ENCODE measurements around the gene ZCWPW2.

ZCWPW2 gene

DNA sequence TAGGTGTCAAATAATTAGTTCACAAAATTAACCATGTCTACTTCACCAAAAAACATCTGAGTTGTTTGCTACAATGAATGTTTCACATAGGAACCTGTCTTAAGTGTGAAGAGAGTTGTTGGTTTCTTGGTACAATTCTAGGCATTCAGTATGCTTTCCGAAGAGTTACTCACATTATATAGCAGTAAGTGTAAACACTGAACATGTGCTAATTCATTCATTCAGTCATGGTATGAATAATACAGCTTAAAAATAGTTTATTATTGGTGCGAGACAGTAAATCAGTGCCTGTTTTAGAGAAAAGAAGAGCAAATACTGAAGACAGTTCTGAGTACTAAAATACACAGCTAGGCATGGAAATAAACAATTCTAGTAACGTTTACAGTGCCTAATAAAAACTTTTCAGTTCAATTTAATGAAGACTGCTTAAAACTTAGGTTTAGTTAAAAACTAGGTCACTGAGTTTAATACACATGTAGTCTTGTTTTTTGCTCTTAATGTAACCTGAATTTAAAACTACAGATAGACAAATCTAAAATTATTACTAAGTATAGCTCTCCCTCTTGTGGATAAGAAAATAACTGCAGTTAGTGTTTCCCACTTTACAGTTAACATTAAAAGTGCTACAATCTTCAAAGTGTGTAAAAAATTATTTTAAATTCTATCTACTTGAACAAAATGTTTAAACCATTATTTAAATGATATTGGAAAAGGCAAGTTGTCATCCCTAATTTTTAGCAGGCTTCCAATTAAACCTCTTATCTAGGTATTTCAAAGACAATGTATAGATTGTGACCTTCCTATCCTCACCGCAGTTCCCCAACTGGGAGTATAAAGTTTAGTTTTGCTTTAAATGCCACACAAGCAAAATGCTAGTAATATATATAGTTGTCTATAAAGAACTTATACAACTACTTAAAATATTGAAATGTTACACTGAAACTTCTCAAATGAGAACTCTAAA is 20.1 kb upstream of the ZCWPW2 start:
- H3K27ac ChIP-seq (ENCODE audit: low read length) = no peak overlapping the region
- H3K9me3 ChIP-seq (ENCODE audit: control insufficient read depth, low read depth, low read length) = no peaks in the 10 kb centered on the region
- no peak overlapping the region for H3K9ac ChIP-seq (ENCODE audit: low read length)
- no peaks in the 10 kb centered on the region for H3K4me1 ChIP-seq (ENCODE audit: control insufficient read depth, low read depth, low read length)
- no peaks in the 10 kb centered on the region for H3K27me3 ChIP-seq (ENCODE audit: control insufficient read depth, insufficient read depth, low read length)
- peaks cover 10% of the 10 kb centered on the region for H3K36me3 ChIP-seq (ENCODE audit: control insufficient read depth, low read depth, low read length)
- H3K4me3 ChIP-seq (ENCODE audit: low read length) = no peak overlapping the region

DNA sequence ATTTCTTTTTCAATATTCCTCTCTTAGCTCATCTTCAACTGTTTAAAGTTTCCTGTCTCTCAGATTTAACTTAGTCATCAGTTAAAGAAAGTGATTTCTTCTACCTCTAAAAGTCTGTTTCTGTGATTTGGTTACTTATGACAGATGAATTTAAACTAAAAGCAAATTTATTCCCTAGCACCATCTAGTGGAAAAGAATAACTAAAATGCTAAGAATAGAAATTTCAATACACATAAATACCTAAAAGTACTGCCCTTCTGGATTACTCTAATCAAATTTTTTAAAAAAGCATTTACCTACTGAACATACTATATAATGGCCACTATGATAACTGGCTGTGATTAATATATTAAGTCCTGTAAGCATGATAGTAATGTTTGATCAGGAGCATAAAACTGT is 14.0 kb upstream of the ZCWPW2 start:
- Histone ChIP-seq H3K36me3 (ENCODE audit: control insufficient read depth, low read depth, low read length) (peaks cover 6% of the 10 kb centered on the region), H3K27me3 (ENCODE audit: control insufficient read depth, insufficient read depth, low read length) (no peaks in the 10 kb centered on the region), H3K27ac (ENCODE audit: low read length) (no peak overlapping the region), H3K9ac (ENCODE audit: low read length) (no peak overlapping the region), H3K4me3 (ENCODE audit: low read length) (no peak overlapping the region), H3K4me1 (ENCODE audit: control insufficient read depth, low read depth, low read length) (no peaks in the 10 kb centered on the region), H3K9me3 (ENCODE audit: control insufficient read depth, low read depth, low read length) (no peaks in the 10 kb centered on the region)

DNA sequence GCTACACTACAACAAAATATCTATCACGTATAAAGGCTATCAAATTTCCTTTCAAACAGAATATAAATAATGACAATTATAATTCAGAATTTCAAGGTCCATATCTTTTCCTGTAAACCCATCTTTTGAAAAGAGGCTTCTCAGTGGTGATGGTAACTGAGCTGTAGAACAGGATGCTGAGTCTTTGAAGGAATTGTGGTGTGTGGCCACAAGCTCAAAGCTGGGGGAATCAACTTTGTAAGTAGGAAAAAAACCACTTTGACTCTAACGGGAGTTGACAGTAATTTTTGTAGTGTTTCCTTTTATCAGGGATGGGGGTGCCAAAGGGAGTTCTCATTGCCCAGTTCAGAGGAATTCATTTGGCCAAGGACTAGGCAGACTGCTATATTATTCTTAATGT is 13.3 kb upstream of the ZCWPW2 start:
- Histone ChIP-seq H3K9me3 (ENCODE audit: control insufficient read depth, low read depth, low read length) (no peaks in the 10 kb centered on the region), H3K27me3 (ENCODE audit: control insufficient read depth, insufficient read depth, low read length) (no peaks in the 10 kb centered on the region), H3K27ac (ENCODE audit: low read length) (no peak overlapping the region), H3K4me1 (ENCODE audit: control insufficient read depth, low read depth, low read length) (no peaks in the 10 kb centered on the region), H3K9ac (ENCODE audit: low read length) (no peak overlapping the region), H3K36me3 (ENCODE audit: control insufficient read depth, low read depth, low read length) (peaks cover 6% of the 10 kb centered on the region), H3K4me3 (ENCODE audit: low read length) (no peak overlapping the region)

DNA sequence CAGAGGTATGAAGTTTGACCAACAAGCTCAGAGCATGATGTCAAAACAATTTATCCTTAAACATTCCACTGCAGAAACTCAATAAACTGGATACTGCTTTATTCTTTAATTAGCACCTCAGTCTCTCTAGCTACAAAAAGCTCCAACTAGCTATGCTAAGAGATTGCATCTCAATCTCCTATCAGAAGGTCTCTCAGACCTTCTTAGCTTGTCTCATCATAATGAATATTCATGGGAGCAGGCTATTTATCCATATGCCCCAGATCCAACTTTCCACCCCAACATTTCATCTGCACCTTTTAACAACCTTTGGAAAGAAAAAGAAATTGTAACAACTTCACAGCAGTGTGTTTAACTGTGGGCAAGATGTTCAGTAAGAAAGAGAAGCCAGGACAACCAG is 11.3 kb upstream of the ZCWPW2 start:
- Histone ChIP-seq H3K4me3 (ENCODE audit: low read length) (no peak overlapping the region), H3K9me3 (ENCODE audit: control insufficient read depth, low read depth, low read length) (no peaks in the 10 kb centered on the region), H3K4me1 (ENCODE audit: control insufficient read depth, low read depth, low read length) (no peaks in the 10 kb centered on the region), H3K27me3 (ENCODE audit: control insufficient read depth, insufficient read depth, low read length) (no peaks in the 10 kb centered on the region), H3K27ac (ENCODE audit: low read length) (no peak overlapping the region), H3K9ac (ENCODE audit: low read length) (no peak overlapping the region), H3K36me3 (ENCODE audit: control insufficient read depth, low read depth, low read length) (peaks cover 6% of the 10 kb centered on the region)

DNA sequence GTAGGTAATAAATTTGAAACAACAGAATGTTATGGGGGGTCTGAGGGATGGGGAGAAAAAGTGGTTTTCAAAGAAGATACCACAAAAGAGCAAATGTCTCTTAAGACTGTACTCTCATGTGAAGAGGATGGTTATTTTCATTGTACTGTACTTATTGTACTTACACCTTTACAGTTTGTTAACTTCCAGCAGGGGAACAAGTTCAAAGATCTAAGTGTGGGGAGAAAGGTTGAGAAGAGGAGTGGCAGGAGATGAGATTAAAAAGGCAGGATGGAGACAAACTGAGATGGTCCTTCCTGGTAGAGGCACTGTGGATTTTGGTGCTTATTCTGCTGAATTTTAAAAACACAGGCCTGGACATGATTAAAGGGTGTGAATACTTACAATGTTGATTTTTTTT is 5.4 kb upstream of the ZCWPW2 start:
- Histone ChIP-seq H3K27me3 (ENCODE audit: control insufficient read depth, insufficient read depth, low read length) (no peaks in the 10 kb centered on the region), H3K4me3 (ENCODE audit: low read length) (no peak overlapping the region), H3K36me3 (ENCODE audit: control insufficient read depth, low read depth, low read length) (peaks cover 3% of the 10 kb centered on the region), H3K4me1 (ENCODE audit: control insufficient read depth, low read depth, low read length) (peaks cover 7% of the 10 kb centered on the region), H3K27ac (ENCODE audit: low read length) (no peak overlapping the region), H3K9ac (ENCODE audit: low read length) (no peak overlapping the region), H3K9me3 (ENCODE audit: control insufficient read depth, low read depth, low read length) (no peaks in the 10 kb centered on the region)

DNA sequence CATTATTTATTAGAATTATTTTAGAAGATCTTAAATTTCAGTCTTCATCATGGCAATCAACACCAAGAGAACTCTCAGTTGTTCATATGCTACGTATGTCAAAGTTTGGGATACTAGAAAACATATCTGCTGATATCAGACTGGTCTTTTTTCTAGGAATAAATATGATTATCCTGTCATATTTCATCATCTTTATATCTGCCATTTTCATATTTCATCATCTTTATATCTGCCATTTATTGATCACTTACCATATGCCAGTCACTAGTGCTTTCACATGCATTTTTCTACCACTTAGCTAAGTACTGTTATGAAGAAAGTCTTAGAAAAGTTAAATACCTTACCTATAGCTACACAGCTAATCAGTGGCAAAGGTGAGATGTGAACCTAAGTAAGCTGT is 2.8 kb upstream of the ZCWPW2 start:
- no peak overlapping the region for H3K4me3 ChIP-seq (ENCODE audit: low read length)
- no peak overlapping the region for H3K9ac ChIP-seq (ENCODE audit: low read length)
- H3K27me3 ChIP-seq (ENCODE audit: control insufficient read depth, insufficient read depth, low read length) = no peaks in the 10 kb centered on the region
- H3K36me3 ChIP-seq (ENCODE audit: control insufficient read depth, low read depth, low read length) = no peaks in the 10 kb centered on the region
- H3K4me1 ChIP-seq (ENCODE audit: control insufficient read depth, low read depth, low read length) = peaks cover 13% of the 10 kb centered on the region
- H3K9me3 ChIP-seq (ENCODE audit: control insufficient read depth, low read depth, low read length) = no peaks in the 10 kb centered on the region
- no peak overlapping the region for H3K27ac ChIP-seq (ENCODE audit: low read length)

DNA sequence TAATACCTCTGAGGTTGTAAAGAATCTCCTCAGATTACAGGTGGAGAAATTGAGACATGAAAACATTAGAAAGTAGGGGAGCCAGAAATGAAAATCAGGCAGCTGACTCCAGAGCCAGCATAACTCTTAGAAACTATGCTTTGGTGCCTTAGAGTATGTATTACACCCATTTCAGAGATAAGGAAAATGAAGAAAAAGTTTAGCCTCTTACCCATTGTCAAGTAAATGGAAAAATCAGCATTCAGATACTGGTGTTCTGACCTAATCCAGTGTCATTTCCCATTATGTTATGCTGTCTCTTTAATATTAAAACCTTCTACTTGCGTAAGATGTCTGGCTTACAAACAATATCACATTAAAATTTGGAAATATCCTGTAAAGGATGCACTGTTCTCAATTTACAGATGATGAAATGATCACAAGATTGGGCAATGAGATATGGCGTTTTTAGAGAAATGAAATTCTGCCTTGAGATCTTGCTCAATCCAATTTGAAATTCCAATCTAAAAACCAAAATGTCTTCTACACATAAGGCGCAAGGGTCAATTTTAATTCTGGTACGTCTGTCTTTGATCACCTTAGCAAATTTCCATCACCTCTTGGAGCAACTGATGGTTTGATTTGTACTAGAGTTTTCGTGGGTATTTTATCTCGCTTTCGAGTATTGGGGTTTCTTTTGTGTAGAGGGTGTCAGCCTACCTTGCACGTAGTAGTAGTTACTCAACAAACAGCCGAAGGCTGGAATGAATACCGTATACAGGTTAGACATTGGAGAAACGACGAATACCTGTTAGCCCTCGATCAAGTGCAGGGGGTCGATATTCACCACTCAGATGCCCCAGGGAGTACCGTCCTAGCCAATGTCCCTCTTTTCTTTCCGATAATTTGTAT is 902 bp upstream of the ZCWPW2 start:
- H3K4me1 ChIP-seq (ENCODE audit: control insufficient read depth, low read depth, low read length) = peaks cover 13% of the 10 kb centered on the region
- H3K27ac ChIP-seq (ENCODE audit: low read length) = peak overlapping the region; percentile 78
- H3K36me3 ChIP-seq (ENCODE audit: control insufficient read depth, low read depth, low read length) = no peaks in the 10 kb centered on the region
- no peaks in the 10 kb centered on the region for H3K9me3 ChIP-seq (ENCODE audit: control insufficient read depth, low read depth, low read length)
- peak overlapping the region; percentile 85 for H3K4me3 ChIP-seq (ENCODE audit: low read length)
- no peaks in the 10 kb centered on the region for H3K27me3 ChIP-seq (ENCODE audit: control insufficient read depth, insufficient read depth, low read length)
- H3K9ac ChIP-seq (ENCODE audit: low read length) = peak overlapping the region; percentile 84

DNA sequence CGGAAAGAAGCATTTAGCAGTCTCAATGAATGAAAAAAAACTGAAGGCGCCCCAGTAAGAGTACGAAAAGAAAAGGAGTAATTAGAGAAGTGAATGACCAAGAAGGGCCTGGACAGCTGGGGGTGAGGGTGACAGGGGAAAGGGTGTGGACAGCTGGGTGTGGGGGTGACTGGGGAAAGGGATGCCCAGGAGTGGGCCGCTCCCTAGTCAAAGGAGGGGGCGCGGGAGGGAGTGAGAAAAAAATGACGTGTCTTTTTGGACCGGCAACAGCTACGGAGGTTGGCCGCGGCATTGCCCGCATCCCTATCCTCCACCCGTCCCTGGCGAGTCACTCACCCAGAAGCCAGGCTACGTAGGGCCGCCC is 274 bp upstream of the ZCWPW2 start:
- Histone ChIP-seq H3K9ac (ENCODE audit: low read length) (peak overlapping the region; percentile 84), H3K27ac (ENCODE audit: low read length) (peak overlapping the region; percentile 78), H3K9me3 (ENCODE audit: control insufficient read depth, low read depth, low read length) (no peaks in the 10 kb centered on the region), H3K36me3 (ENCODE audit: control insufficient read depth, low read depth, low read length) (no peaks in the 10 kb centered on the region), H3K4me1 (ENCODE audit: control insufficient read depth, low read depth, low read length) (peaks cover 13% of the 10 kb centered on the region), H3K4me3 (ENCODE audit: low read length) (peak overlapping the region; percentile 85), H3K27me3 (ENCODE audit: control insufficient read depth, insufficient read depth, low read length) (no peaks in the 10 kb centered on the region)

DNA sequence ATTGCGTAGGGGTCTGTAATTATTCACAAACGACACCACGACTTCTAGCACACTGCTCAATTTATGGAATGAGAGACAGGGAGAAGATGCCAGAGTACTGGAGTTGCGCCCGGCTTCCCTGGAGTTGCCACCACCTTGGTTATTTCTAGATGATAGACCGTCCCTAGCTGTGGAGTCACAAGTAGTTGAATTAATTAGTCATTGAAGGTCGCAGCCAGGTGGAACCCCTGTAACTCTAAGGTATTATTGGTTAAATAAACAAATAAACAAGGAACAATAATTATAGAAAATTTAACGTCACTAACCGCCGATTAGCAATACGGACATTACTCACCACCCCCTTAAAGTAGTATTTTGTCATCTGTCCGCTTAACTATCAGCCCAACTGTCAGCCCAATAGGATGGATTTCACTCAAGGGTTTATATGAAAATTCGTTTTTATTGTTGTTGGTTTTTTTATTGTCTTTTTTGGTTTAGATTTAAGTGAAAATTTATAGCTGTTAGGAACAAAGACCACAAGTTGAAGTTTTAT is 1.0 kb downstream of the ZCWPW2 start:
- H3K27ac ChIP-seq (ENCODE audit: low read length) = peak overlapping the region; percentile 78
- H3K4me1 ChIP-seq (ENCODE audit: control insufficient read depth, low read depth, low read length) = peaks cover 13% of the 10 kb centered on the region

DNA sequence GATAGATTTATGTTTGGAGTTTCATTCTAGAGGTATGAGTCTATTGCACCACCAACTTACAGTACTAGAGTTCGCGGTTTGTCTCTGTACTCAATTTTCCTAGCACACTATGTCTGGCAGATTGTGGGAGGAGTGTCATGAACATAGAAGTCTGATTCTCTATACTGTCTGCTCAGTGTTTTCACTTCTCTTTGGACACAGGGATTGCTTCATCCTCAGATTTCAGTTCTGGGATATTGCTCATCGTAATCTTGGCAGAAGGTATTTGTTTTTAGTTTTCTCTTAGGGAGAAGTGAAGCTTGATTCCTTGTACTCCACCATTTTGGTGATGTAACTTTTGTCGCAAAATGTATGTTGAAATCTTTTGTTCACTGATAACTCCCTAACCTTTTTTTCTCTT is 27.9 kb downstream of the ZCWPW2 start:
- Histone ChIP-seq H3K27me3 (ENCODE audit: control insufficient read depth, insufficient read depth, low read length) (no peaks in the 10 kb centered on the region), H3K27ac (ENCODE audit: low read length) (no peak overlapping the region), H3K4me1 (ENCODE audit: control insufficient read depth, low read depth, low read length) (no peaks in the 10 kb centered on the region), H3K4me3 (ENCODE audit: low read length) (no peak overlapping the region), H3K9me3 (ENCODE audit: control insufficient read depth, low read depth, low read length) (no peaks in the 10 kb centered on the region), H3K36me3 (ENCODE audit: control insufficient read depth, low read depth, low read length) (no peaks in the 10 kb centered on the region), H3K9ac (ENCODE audit: low read length) (no peak overlapping the region)

More for the DNA sequence above, 1.0 kb downstream of the ZCWPW2 start:
- Histone ChIP-seq H3K36me3 (ENCODE audit: control insufficient read depth, low read depth, low read length) (no peaks in the 10 kb centered on the region), H3K4me3 (ENCODE audit: low read length) (peak overlapping the region; percentile 85), H3K9me3 (ENCODE audit: control insufficient read depth, low read depth, low read length) (no peaks in the 10 kb centered on the region), H3K27me3 (ENCODE audit: control insufficient read depth, insufficient read depth, low read length) (no peaks in the 10 kb centered on the region), H3K9ac (ENCODE audit: low read length) (peak overlapping the region; percentile 84)

DNA sequence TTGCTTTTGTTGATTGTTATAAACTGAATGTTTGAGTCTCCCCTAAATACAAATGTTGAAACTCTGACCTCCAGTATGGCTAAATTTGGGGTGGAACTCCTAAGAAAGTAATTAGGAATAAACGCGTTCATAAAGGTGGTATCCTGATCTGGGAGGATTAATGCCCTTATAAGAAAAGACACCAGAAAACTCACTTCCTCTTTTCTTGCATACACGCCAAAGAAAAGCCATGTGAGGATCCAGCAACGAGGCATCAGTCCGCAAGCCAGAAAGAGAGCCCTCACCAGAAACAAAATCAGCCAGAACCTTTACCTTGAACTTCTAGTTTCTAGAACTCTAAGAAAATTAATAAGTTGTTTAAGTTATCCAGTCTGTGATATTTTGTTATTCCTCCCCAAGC is 37.5 kb downstream of the ZCWPW2 start:
- H3K27me3 ChIP-seq (ENCODE audit: control insufficient read depth, insufficient read depth, low read length) = no peaks in the 10 kb centered on the region
- no peaks in the 10 kb centered on the region for H3K36me3 ChIP-seq (ENCODE audit: control insufficient read depth, low read depth, low read length)
- H3K9ac ChIP-seq (ENCODE audit: low read length) = no peak overlapping the region
- no peaks in the 10 kb centered on the region for H3K4me1 ChIP-seq (ENCODE audit: control insufficient read depth, low read depth, low read length)
- no peak overlapping the region for H3K4me3 ChIP-seq (ENCODE audit: low read length)
- no peaks in the 10 kb centered on the region for H3K9me3 ChIP-seq (ENCODE audit: control insufficient read depth, low read depth, low read length)
- no peak overlapping the region for H3K27ac ChIP-seq (ENCODE audit: low read length)
